ENCODE measurements around the gene FAM163B.

Gene FAM163B

DNA sequence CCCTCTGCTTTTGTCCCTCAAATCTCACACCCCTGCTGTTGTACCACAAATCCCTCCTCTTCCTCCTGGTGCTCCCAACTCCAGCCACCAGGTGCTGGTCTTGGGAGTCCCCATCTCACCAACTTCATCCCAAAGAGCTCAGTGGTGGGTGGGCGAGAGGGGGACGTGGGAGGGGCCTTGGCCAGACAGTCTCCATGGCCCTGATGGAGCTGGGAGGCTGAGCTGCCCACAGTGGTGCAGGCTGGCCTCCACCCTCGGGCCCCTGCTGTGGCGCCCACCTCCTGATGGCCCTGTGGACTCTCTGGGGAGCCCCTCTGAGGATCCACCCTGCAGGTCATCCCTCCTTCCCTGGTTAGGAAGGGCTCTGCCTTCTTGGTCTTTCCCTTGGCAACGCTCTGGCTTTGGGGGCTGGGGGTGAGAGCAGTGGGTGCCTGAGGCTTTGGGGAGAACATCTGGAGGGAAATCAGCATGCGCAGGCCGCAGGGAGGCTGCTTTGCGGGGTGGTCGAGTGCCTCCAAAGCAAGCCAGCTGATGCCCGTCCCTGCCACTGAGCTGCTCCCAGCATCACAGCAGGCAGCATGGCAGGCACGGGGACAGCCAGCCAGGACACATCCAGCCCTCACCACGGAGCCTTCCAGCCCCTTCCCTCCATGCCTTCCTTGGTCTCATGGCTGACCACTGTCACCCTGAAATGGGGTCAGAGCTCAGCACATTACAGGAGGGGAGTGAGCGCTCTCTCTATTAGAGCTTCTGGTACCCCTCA lies 7.6 kb upstream of the FAM163B start:
- no peak overlapping the region for H3K4me3 ChIP-seq
- no peak for DNase-seq (ENCODE audit: low read depth, low spot score)
- H3K9ac ChIP-seq (ENCODE audit: insufficient read length) = no peak overlapping the region
- H3K36me3 ChIP-seq (ENCODE audit: insufficient read depth, low read length) = no peaks in the 10 kb centered on the region
- TF ChIP-seq FOXP2 (optimal IDR thresholded peaks at IDR 0.05; ENCODE audit: control extremely low read depth, extremely low read length, insufficient read depth) = no peak
- no peak for TF ChIP-seq POLR2AphosphoS5 (IDR thresholded peaks at IDR 0.05; ENCODE audit: borderline replicate concordance, low read depth, low read length)
- TF ChIP-seq EZH2 (IDR thresholded peaks at IDR 0.05) = no peak
- no peaks in the 10 kb centered on the region for H3K9me3 ChIP-seq (ENCODE audit: low read depth, low read length)
- H3K27ac ChIP-seq = no peak overlapping the region

DNA sequence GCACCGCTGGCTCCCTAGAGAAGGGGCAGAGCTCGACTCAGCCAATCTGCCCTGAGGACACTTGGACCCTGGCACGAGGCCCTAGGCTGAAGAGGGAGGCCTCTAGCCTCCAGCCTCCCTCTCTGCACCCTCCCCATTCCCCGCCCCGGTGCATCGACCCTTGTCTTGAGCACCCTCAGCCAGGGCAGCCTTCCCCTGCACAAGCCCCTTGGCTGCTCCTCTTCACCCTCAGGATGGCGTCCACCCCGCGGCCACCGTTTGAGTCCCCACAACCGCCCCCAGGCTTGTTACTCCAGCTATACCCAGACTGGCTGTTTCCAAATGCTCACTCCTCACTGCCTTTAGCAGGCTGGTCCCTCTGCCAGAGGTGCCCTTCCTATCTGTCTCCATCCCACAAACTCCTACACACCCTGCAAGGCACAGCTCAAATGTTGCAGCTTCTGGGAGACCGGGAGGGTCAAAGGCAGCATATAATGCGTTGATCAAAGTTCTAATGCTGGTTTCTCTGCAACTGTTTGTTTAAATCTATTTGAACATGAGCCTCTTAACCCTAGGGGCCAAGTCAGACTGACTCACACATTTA lies 6.5 kb upstream of the FAM163B start:
- Histone ChIP-seq H3K4me3 (no peak overlapping the region), H3K36me3 (ENCODE audit: insufficient read depth, low read length) (no peaks in the 10 kb centered on the region), H3K27ac (no peak overlapping the region), H3K9ac (ENCODE audit: insufficient read length) (no peak overlapping the region), H3K9me3 (ENCODE audit: low read depth, low read length) (no peaks in the 10 kb centered on the region)
- DNase-seq (ENCODE audit: low read depth, low spot score) = no peak
- TF ChIP-seq EZH2 (IDR thresholded peaks at IDR 0.05) (no peak), FOXP2 (optimal IDR thresholded peaks at IDR 0.05; ENCODE audit: control extremely low read depth, extremely low read length, insufficient read depth) (no peak), POLR2AphosphoS5 (IDR thresholded peaks at IDR 0.05; ENCODE audit: borderline replicate concordance, low read depth, low read length) (no peak)

DNA sequence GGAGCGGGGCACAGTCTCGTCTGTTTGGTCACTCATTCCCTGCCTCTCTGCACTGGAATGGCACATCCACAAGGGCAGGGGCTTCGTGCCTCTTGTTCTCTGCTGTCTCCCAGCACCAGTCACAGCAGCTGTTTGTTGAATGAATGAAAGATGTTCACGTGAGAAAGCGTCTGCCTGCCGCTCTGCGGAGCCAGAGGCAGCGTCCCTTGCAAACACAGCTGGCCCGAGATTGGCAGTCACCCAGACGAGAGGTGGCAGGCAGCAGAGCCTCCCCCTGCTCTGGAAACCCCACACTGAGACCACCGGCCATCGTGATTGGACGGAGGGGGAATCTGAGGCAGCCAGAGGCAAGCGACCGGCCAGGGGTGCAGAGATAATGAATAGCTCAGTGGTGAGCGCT lies 6.0 kb upstream of the FAM163B start:
- no peak overlapping the region for H3K9ac ChIP-seq (ENCODE audit: insufficient read length)

DNA sequence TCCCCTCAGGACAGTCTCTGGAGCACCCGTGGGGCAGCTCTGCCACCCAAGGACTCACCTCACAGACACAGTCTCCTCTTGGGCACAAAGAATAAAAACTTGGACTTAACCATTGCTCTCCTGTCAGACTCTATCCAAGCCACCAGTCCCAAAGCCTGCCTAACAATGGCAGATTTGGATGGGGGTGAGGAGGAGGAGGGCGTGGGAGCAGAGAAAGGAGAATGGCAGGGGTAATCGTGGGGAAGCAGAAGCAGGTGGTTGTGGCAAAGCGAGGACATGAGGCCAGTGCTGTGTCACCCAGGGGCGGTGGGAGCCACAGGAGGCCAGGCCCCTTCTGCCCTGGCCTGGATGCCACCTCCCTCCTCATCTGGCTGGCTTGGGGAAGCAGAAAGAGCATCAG lies 5.5 kb upstream of the FAM163B start:
- H3K9me3 ChIP-seq (ENCODE audit: low read depth, low read length) = no peaks in the 10 kb centered on the region
- TF ChIP-seq FOXP2 (optimal IDR thresholded peaks at IDR 0.05; ENCODE audit: control extremely low read depth, extremely low read length, insufficient read depth) (no peak), EZH2 (IDR thresholded peaks at IDR 0.05) (no peak), POLR2AphosphoS5 (IDR thresholded peaks at IDR 0.05; ENCODE audit: borderline replicate concordance, low read depth, low read length) (no peak)
- H3K9ac ChIP-seq (ENCODE audit: insufficient read length) = no peak overlapping the region

More for the DNA sequence above, 6.0 kb upstream of the FAM163B start:
- no peaks in the 10 kb centered on the region for H3K36me3 ChIP-seq (ENCODE audit: insufficient read depth, low read length)
- DNase-seq (ENCODE audit: low read depth, low spot score) = no peak
- H3K9me3 ChIP-seq (ENCODE audit: low read depth, low read length) = no peaks in the 10 kb centered on the region
- no peak overlapping the region for H3K27ac ChIP-seq
- no peak overlapping the region for H3K4me3 ChIP-seq
- TF ChIP-seq FOXP2 (optimal IDR thresholded peaks at IDR 0.05; ENCODE audit: control extremely low read depth, extremely low read length, insufficient read depth) (no peak), POLR2AphosphoS5 (IDR thresholded peaks at IDR 0.05; ENCODE audit: borderline replicate concordance, low read depth, low read length) (no peak), EZH2 (IDR thresholded peaks at IDR 0.05) (no peak)

DNA sequence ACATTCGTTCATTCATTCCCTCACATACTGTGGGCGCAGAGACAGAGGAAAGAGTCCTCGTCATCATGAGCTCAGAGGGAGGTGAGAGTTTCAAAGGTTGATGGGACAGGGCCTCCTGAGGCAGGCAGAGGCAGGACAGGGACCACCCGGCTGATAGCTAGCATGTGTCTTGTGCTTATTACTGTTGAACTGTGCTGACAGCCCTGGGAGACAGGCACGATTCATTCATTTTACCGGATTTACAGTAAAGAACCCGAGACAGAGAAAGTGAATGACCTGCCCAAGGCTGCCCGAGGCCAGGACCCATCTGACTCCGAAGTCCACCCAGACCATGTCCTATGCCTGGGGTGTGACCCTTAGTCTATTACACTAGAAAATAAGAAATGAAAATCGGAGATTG lies 4.9 kb upstream of the FAM163B start:
- H3K4me3 ChIP-seq = no peak overlapping the region
- H3K27ac ChIP-seq = no peak overlapping the region
- DNase-seq (ENCODE audit: low read depth, low spot score) = no peak
- no peak overlapping the region for H3K9ac ChIP-seq (ENCODE audit: insufficient read length)
- TF ChIP-seq FOXP2 (optimal IDR thresholded peaks at IDR 0.05; ENCODE audit: control extremely low read depth, extremely low read length, insufficient read depth) = no peak
- TF ChIP-seq EZH2 (IDR thresholded peaks at IDR 0.05) = no peak
- TF ChIP-seq POLR2AphosphoS5 (IDR thresholded peaks at IDR 0.05; ENCODE audit: borderline replicate concordance, low read depth, low read length) = no peak
- no peaks in the 10 kb centered on the region for H3K36me3 ChIP-seq (ENCODE audit: insufficient read depth, low read length)
- H3K9me3 ChIP-seq (ENCODE audit: low read depth, low read length) = no peaks in the 10 kb centered on the region

More for the DNA sequence above, 5.5 kb upstream of the FAM163B start:
- Histone ChIP-seq H3K36me3 (ENCODE audit: insufficient read depth, low read length) (no peaks in the 10 kb centered on the region), H3K27ac (no peak overlapping the region), H3K4me3 (no peak overlapping the region)
- DNase-seq (ENCODE audit: low read depth, low spot score) = no peak

DNA sequence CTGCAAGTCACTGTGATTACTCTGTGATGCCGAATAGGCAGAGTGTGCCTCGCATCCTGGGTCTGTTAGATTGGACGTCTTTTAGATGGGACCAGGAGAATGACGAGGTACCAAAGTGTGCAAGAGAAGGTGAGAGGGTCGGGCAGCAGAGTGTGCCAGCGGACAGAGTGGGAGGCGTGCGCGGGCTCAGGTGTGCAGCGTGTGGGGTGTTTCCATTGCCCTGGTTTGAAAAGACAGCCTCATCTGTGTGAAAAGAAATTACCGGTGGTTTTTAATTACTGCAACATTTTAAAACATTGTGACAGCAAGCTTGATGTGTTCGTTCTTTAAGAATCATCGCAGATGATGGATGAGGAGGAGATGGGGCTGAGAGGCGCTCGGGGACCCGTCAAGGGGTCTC lies 4.2 kb upstream of the FAM163B start:
- no peaks in the 10 kb centered on the region for H3K9me3 ChIP-seq (ENCODE audit: low read depth, low read length)
- H3K4me3 ChIP-seq = no peak overlapping the region
- no peak overlapping the region for H3K27ac ChIP-seq
- TF ChIP-seq FOXP2 (optimal IDR thresholded peaks at IDR 0.05; ENCODE audit: control extremely low read depth, extremely low read length, insufficient read depth) = no peak
- TF ChIP-seq POLR2AphosphoS5 (IDR thresholded peaks at IDR 0.05; ENCODE audit: borderline replicate concordance, low read depth, low read length) = no peak
- TF ChIP-seq EZH2 (IDR thresholded peaks at IDR 0.05) = no peak
- no peak for DNase-seq (ENCODE audit: low read depth, low spot score)
- no peaks in the 10 kb centered on the region for H3K36me3 ChIP-seq (ENCODE audit: insufficient read depth, low read length)
- H3K9ac ChIP-seq (ENCODE audit: insufficient read length) = no peak overlapping the region

DNA sequence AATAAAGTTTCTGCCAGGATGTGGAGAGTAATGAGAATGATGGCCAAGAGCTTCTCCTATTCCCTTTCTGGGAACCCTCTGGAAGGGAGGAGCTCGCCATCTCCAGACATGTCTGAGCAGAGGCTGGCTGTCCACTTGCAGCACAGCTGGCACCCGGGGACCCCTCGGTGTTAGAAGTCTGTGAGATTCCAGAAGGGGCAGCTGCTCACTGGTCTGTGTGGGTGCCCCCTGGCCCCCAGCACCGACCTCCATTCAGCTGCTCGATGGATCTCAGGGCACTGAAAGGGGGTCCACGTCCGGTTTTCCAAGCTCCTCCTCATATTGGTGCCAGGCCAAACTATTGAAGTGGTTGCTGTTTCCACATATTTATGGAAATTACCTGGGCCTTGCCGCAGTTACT lies 3.6 kb upstream of the FAM163B start:
- DNase-seq (ENCODE audit: low read depth, low spot score) = no peak
- TF ChIP-seq EZH2 (IDR thresholded peaks at IDR 0.05) (no peak), POLR2AphosphoS5 (IDR thresholded peaks at IDR 0.05; ENCODE audit: borderline replicate concordance, low read depth, low read length) (no peak), FOXP2 (optimal IDR thresholded peaks at IDR 0.05; ENCODE audit: control extremely low read depth, extremely low read length, insufficient read depth) (no peak)
- Histone ChIP-seq H3K27ac (no peak overlapping the region), H3K4me3 (no peak overlapping the region), H3K9ac (ENCODE audit: insufficient read length) (no peak overlapping the region), H3K36me3 (ENCODE audit: insufficient read depth, low read length) (no peaks in the 10 kb centered on the region), H3K9me3 (ENCODE audit: low read depth, low read length) (no peaks in the 10 kb centered on the region)

DNA sequence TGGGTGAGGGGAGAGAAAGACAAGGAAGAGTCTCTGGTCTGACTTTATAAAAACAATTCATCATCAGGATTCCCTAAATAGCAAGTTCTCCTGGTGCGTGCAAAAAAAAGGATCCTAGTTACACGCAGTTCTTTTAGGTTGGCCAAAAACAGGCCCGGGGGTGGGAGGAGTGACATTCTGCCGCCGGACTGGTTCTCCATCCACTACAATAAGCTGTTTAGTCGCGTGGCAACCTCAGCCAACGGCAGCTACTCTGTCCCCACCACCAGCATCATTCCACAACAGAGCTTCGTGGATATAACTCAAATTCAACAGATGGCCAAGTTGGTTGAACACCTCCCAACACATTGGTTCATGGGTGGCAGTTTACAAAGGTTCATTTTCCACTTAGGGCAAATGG lies 2.9 kb upstream of the FAM163B start:
- no peak overlapping the region for H3K9ac ChIP-seq (ENCODE audit: insufficient read length)
- no peak for DNase-seq (ENCODE audit: low read depth, low spot score)
- H3K4me3 ChIP-seq = no peak overlapping the region
- no peak for TF ChIP-seq POLR2AphosphoS5 (IDR thresholded peaks at IDR 0.05; ENCODE audit: borderline replicate concordance, low read depth, low read length)
- no peak for TF ChIP-seq FOXP2 (optimal IDR thresholded peaks at IDR 0.05; ENCODE audit: control extremely low read depth, extremely low read length, insufficient read depth)
- no peak for TF ChIP-seq EZH2 (IDR thresholded peaks at IDR 0.05)
- H3K36me3 ChIP-seq (ENCODE audit: insufficient read depth, low read length) = no peaks in the 10 kb centered on the region
- no peaks in the 10 kb centered on the region for H3K9me3 ChIP-seq (ENCODE audit: low read depth, low read length)
- no peak overlapping the region for H3K27ac ChIP-seq

Measured in SK-N-MC (cell line).